SK-N-SH (cell line): ENCODE results near the gene PICK1. TPM values are rescaled to one million over a fixed set of nuclear protein-coding genes. Genes with fewer than 3 reads are reported as not detected.

Experiments
- CTCF ChIA-PET: fragments of 300-600, 350-600 bp; formaldehyde crosslinking; extraction: SDS; loops from one replicate; lab custom pipeline; 2021; lab: Yijun Ruan, JAX
- POLR2A ChIA-PET: fragments of 350-600 bp; sonication (Branson Sonifier 250); formaldehyde crosslinking; extraction: SDS; loops from one replicate; lab custom pipeline; 2020; ENCODE audit warnings: antibody characterized with exemption, inconsistent platforms; lab: Yijun Ruan, JAX
- DNase-seq: peaks from one replicate; pipeline ENCODE4 v3.0.0; 2012
- H2AFZ ChIP-seq: fragments of 200-600 bp; sonication (generic); 2 replicates; pipeline ENCODE4 v1.8.1; 2016; ENCODE audit warnings: antibody characterized with exemption, mild to moderate bottlenecking, low read depth
- H3F3A ChIP-seq: fragments of 200-600 bp; sonication (generic); replicated peaks from 2 replicates; pipeline ENCODE3; 2016; ENCODE audit warnings: antibody characterized with exemption, mild to moderate bottlenecking; ENCODE audit not compliant: insufficient read depth
- H3K27ac ChIP-seq, 2 experiments: fragments of 200-500 bp in 1 of 2; fragments of 200-600 bp in 1 of 2; sonication (Bioruptor generic) in 1 of 2; sonication (generic), shearing (Covaris generic) in 1 of 2; 2 replicates each; pipeline versions ENCODE4 v1.5.1 to v1.6.1; 2014 to 2016; ENCODE audit warnings: low read depth in 2 of 2, inconsistent platforms in 1 of 2, low read length in 1 of 2, mild to moderate bottlenecking in 1 of 2, mixed read lengths in 1 of 2
- H3K27me3 ChIP-seq: fragments of 200-600 bp; sonication (generic), shearing (Covaris generic); 2 replicates; pipeline ENCODE4 v1.6.1; 2016; ENCODE audit warnings: mixed run types; ENCODE audit not compliant: insufficient read depth
- H3K36me3 ChIP-seq, 2 experiments: fragments of 200-500 bp in 1 of 2; fragments of 200-600 bp in 1 of 2; sonication (Bioruptor generic) in 1 of 2; sonication (generic) in 1 of 2; replicated peaks in 1 of 2; 2 replicates each; pipeline versions ENCODE3 to v1.5.1; 2014 to 2016; ENCODE audit warnings: low read length in 1 of 2, mild to moderate bottlenecking in 1 of 2; ENCODE audit not compliant: insufficient read depth in 2 of 2, control insufficient read depth in 1 of 2
- H3K4me1 ChIP-seq, 2 experiments: fragments of 200-500 bp in 1 of 2; fragments of 200-600 bp in 1 of 2; sonication (Bioruptor generic) in 1 of 2; sonication (generic), shearing (Covaris generic) in 1 of 2; 2 replicates each; pipeline versions ENCODE4 v1.5.1 to v1.6.1; 2014 to 2016; ENCODE audit warnings: low read depth in 1 of 2, low read length in 1 of 2, mixed run types in 1 of 2; ENCODE audit not compliant: insufficient read depth in 2 of 2, control insufficient read depth in 1 of 2
- H3K4me2 ChIP-seq: fragments of 200-600 bp; sonication (generic), shearing (Covaris generic); 2 replicates; pipeline ENCODE4 v1.6.1; 2017; ENCODE audit warnings: mixed run types
- H3K4me3 ChIP-seq, 2 experiments: fragments of 200-500 bp in 1 of 2; fragments of 200-600 bp in 1 of 2; sonication (Bioruptor generic) in 1 of 2; sonication (generic), shearing (Covaris generic) in 1 of 2; 2 replicates each; pipeline versions ENCODE4 v1.5.1 to v1.8.1; 2014 to 2016; ENCODE audit warnings: low read depth in 2 of 2, inconsistent platforms in 1 of 2, low read length in 1 of 2, mild to moderate bottlenecking in 1 of 2, mixed read lengths in 1 of 2, moderate library complexity in 1 of 2
- H3K79me2 ChIP-seq: fragments of 200-600 bp; sonication (generic); 2 replicates; pipeline ENCODE4 v1.8.1; 2017; ENCODE audit warnings: mild to moderate bottlenecking; ENCODE audit not compliant: insufficient read depth
- H3K9ac ChIP-seq: fragments of 200-600 bp; sonication (generic); 2 replicates; pipeline ENCODE4 v1.6.1; 2017; ENCODE audit warnings: mixed run types
- H3K9me2 ChIP-seq: fragments of 200-600 bp; sonication (generic); 2 replicates; pipeline ENCODE4 v1.6.1; 2017; ENCODE audit warnings: mixed run types
- H3K9me3 ChIP-seq: fragments of 200-600 bp; sonication (generic); 2 replicates; pipeline ENCODE4 v1.6.1; 2017; ENCODE audit warnings: mixed run types, mild to moderate bottlenecking, moderate library complexity
- H4K20me1 ChIP-seq: fragments of 200-600 bp; sonication (generic); 2 replicates; pipeline ENCODE4 v1.6.1; 2017; ENCODE audit warnings: mild to moderate bottlenecking, mixed run types; ENCODE audit not compliant: insufficient read depth
- CHD2 ChIP-seq: fragments of 150-350 bp; IDR thresholded peaks from 2 replicates; pipeline ENCODE4 v1.6.1; 2018; ENCODE audit warnings: low read length; ENCODE audit not compliant: partially characterized antibody
- ELF1 ChIP-seq: IDR thresholded peaks from 2 replicates; pipeline ENCODE4 v1.4.0; 2012
- EP300 ChIP-seq, 2 experiments: IDR thresholded peaks; 2 replicates each; pipeline versions ENCODE4 v1.4.0 to v1.6.1; 2012; ENCODE audit warnings: borderline replicate concordance in 1 of 2, low read depth in 1 of 2, low read length in 1 of 2
- EZH2phosphoT487 ChIP-seq: fragments of 200-600 bp; sonication (generic); IDR thresholded peaks from 2 replicates; pipeline ENCODE4 v1.6.1; 2017; ENCODE audit warnings: low read depth, mixed run types, mild to moderate bottlenecking, antibody characterized with exemption, moderate library complexity, borderline replicate concordance
- FOXJ3 ChIP-seq: sonication (generic); formaldehyde crosslinking; IDR thresholded peaks from 2 replicates; pipeline ENCODE4 v1.5.1; 2020; ENCODE audit warnings: mild to moderate bottlenecking, missing genetic modification reagents
- FOXM1 ChIP-seq: IDR thresholded peaks from 2 replicates; pipeline ENCODE4 v1.4.0; 2012; ENCODE audit warnings: low read depth, mild to moderate bottlenecking
- GABPA ChIP-seq: IDR thresholded peaks from 2 replicates; pipeline ENCODE4 v1.4.0; 2012; ENCODE audit warnings: low read depth, mild to moderate bottlenecking
- JUND ChIP-seq: IDR thresholded peaks from 2 replicates; pipeline ENCODE4 v1.4.0; 2012
- MAX ChIP-seq: IDR thresholded peaks from 2 replicates; pipeline ENCODE4 v1.4.0; 2012; ENCODE audit warnings: low read depth
- NFIC ChIP-seq: IDR thresholded peaks from 2 replicates; pipeline ENCODE4 v1.4.0; 2012; ENCODE audit warnings: borderline replicate concordance
- PBX3 ChIP-seq: IDR thresholded peaks from 2 replicates; pipeline ENCODE4; 2012
- POLR2AphosphoS5 ChIP-seq: IDR thresholded peaks from 2 replicates; pipeline ENCODE4 v1.6.1; 2012; ENCODE audit warnings: low read depth, low read length
- RCOR1 ChIP-seq: fragments of 150-350 bp; IDR thresholded peaks from 2 replicates; pipeline ENCODE4 v1.6.1; 2017; ENCODE audit warnings: antibody characterized with exemption, low read length
- REST ChIP-seq: IDR thresholded peaks from 2 replicates; pipeline ENCODE4 v1.6.1; 2012; ENCODE audit warnings: mild to moderate bottlenecking, low read depth, low read length, moderate library complexity
- SMC3 ChIP-seq: IDR thresholded peaks from 2 replicates; pipeline ENCODE4 v1.6.1; 2012; ENCODE audit warnings: low read depth, low read length, improper control_type of control experiment
- TAF1 ChIP-seq: IDR thresholded peaks from 2 replicates; pipeline ENCODE4 v1.6.1; 2012; ENCODE audit warnings: low read depth, mild to moderate bottlenecking, low read length, moderate library complexity, borderline replicate concordance
- ZBTB33 ChIP-seq: IDR thresholded peaks from 2 replicates; pipeline ENCODE4 v1.4.0; 2012; ENCODE audit warnings: low read depth, borderline replicate concordance
- WGBS: methylation state at CpG from one replicate; pipeline ENCODE4 v1.1.6; 2017; ENCODE audit warnings: low lambda C conversion rate; 5-methylcytosine and 5-hydroxymethylcytosine counted together
- polyA plus RNA-seq, 3 experiments: library from polyadenylated mRNA; depleted of rRNA; stranded (reverse); fragments of >200 nt; gene quantifications; 2 replicates each; pipeline ENCODE4 v1.2.3, GENCODE V29; 2012

The PICK1 gene
- polyA plus RNA-seq, 1 of the 3 experiments (the other 2 are of a cell fraction): 36.8 TPM

- CTCF ChIA-PET: interaction anchor here (1.3 kb wide), 1 partner anchor 10 kb away, joined by 4 read pairs; no protein-coding TSS in a partner anchor
- no CpG with 5 or more reads among the region's 19 CpGs for WGBS
- no peaks in the 10 kb centered on the region for H3F3A ChIP-seq
- H3K9me3 ChIP-seq: no peaks in the 10 kb centered on the region
- no peaks in the 10 kb centered on the region for H3K9me2 ChIP-seq
- H3K27ac ChIP-seq: no peak within 1 kb of the TSS
- H3K4me1 ChIP-seq: no peaks in the 10 kb centered on the region; a peak in 1 of 4 replicates
- no peak for TF ChIP-seq ELF1
- no peak for TF ChIP-seq SMC3
- TF ChIP-seq PBX3: no peak
- TF ChIP-seq TAF1: no peak
- no peak for TF ChIP-seq JUND
- TF ChIP-seq FOXM1: no peak
- no peak for TF ChIP-seq MAX
- no peak for TF ChIP-seq ZBTB33
- TF ChIP-seq POLR2AphosphoS5: no peak
- no peak for TF ChIP-seq GABPA
- no peak for TF ChIP-seq EZH2phosphoT487
- no peak for TF ChIP-seq EP300 (IDR thresholded peaks at IDR 0.05; ENCODE audit: borderline replicate concordance in 1 of 2, low read depth in 1 of 2, low read length in 1 of 2)
- TF ChIP-seq RCOR1: no peak
- TF ChIP-seq CHD2: no peak
- TF ChIP-seq NFIC: no peak
- TF ChIP-seq REST: no peak
- TF ChIP-seq FOXJ3 (CRISPR knock-in tag): no peak
- no peak within 1 kb of the TSS for H2AFZ ChIP-seq
- no peaks in the 10 kb centered on the region for H3K36me3 ChIP-seq
- no peak for DNase-seq
- no peak within 1 kb of the TSS for H3K4me2 ChIP-seq
- POLR2A ChIA-PET: no interaction called here
- no peaks in the 10 kb centered on the region for H3K79me2 ChIP-seq
- no peaks in the 10 kb centered on the region for H3K27me3 ChIP-seq
- H3K4me3 ChIP-seq: no peak within 1 kb of the TSS
- H3K9ac ChIP-seq: no peak within 1 kb of the TSS
- no peaks in the 10 kb centered on the region for H4K20me1 ChIP-seq
Measured at GRCh38 chr22:38110008-38110862, 53.0 kb downstream of the PICK1 start, which contains the start of gene BAIAP2L2. BAIAP2L2 (minus strand) TSS chr22:38110684; CDS start chr22:38110525, 159 bp downstream.
